AG04450 (cell line): ENCODE data around the gene TXK. TPM values are rescaled to one million over a fixed set of nuclear protein-coding genes. Genes with fewer than 3 reads are reported as not detected.
A peak's percentile ranks its signal among the peaks of the same experiment; 100 is the strongest.

Experiments
- CTCF ChIA-PET: fragments of 300-600, 350-600 bp; formaldehyde crosslinking; extraction: SDS; loops from one replicate; lab custom pipeline; 2022; ENCODE audit warnings: antibody characterized with exemption, inconsistent platforms; lab: Charles Lee
- POLR2A ChIA-PET: fragments of 350-600 bp; formaldehyde crosslinking; extraction: SDS; loops from one replicate; lab custom pipeline; 2021; ENCODE audit warnings: antibody characterized with exemption, inconsistent platforms; lab: Yijun Ruan, JAX
- DNase-seq: peaks from one replicate; pipeline ENCODE4 v3.0.0-alpha.2; 2011; ENCODE audit warnings: low read depth, low spot score
- H3K27ac ChIP-seq: one replicate; pipeline ENCODE4 v1.5.1; 2012; ENCODE audit warnings: low read depth, low read length, control low read depth
- H3K27me3 ChIP-seq: one replicate; pipeline ENCODE4 v1.6.0; 2012; ENCODE audit warnings: low read length; ENCODE audit not compliant: control insufficient read depth, insufficient read depth
- H3K4me3 ChIP-seq: 2 replicates; pipeline ENCODE4 v1.5.1; 2011; ENCODE audit warnings: mild to moderate bottlenecking, low read depth, low read length, control low read depth
- H3K9me3 ChIP-seq: 2 replicates; pipeline ENCODE4 v1.5.1; 2012; ENCODE audit warnings: low read length; ENCODE audit not compliant: control insufficient read depth, insufficient read depth
- CTCF ChIP-seq: IDR thresholded peaks from 2 replicates; pipeline ENCODE4 v1.5.1; 2011; ENCODE audit warnings: low read depth, low read length, control low read depth, inconsistent platforms
- polyA plus RNA-seq: library from polyadenylated mRNA; depleted of rRNA; stranded (reverse); fragments of >200 nt; gene quantifications from 2 replicates; pipeline ENCODE4 v1.2.3, GENCODE V29; 2011

Gene TXK
- polyA plus RNA-seq, 1 experiment: not detected

- no peak for TF ChIP-seq CTCF
- H3K9me3 ChIP-seq: no peaks in the 10 kb centered on the region
- no peak overlapping the region for H3K27ac ChIP-seq
- POLR2A ChIA-PET: no interaction called here
- H3K27me3 ChIP-seq: no peaks in the 10 kb centered on the region
- no peak for DNase-seq
- H3K4me3 ChIP-seq: no peak overlapping the region
- CTCF ChIA-PET: no interaction called here
These were observed 29.7 kb upstream of the TXK start for GRCh38 chr4:48163746-48164145.

- Histone ChIP-seq H3K27me3 (no peaks in the 10 kb centered on the region), H3K27ac (peak overlapping the region; percentile 11), H3K4me3 (no peak overlapping the region), H3K9me3 (no peaks in the 10 kb centered on the region)
- DNase-seq: no peak
- TF ChIP-seq CTCF: no peak
- ChIA-PET CTCF (no interaction called here), POLR2A (no interaction called here)
These were observed 28.1 kb upstream of the TXK start for GRCh38 chr4:48162162-48162561.

- no peak for TF ChIP-seq CTCF
- ChIA-PET POLR2A (no interaction called here), CTCF (no interaction called here)
- Histone ChIP-seq H3K9me3 (no peaks in the 10 kb centered on the region; the same call in 1 of the 2 replicates), H3K27ac (no peak overlapping the region), H3K27me3 (no peaks in the 10 kb centered on the region), H3K4me3 (no peak overlapping the region)
- no peak for DNase-seq
These were observed 23.2 kb upstream of the TXK start for GRCh38 chr4:48157271-48157670.

- no peak for DNase-seq
- POLR2A ChIA-PET: no interaction called here
- TF ChIP-seq CTCF: no peak
- no peak overlapping the region for H3K4me3 ChIP-seq
- CTCF ChIA-PET: no interaction called here
- H3K9me3 ChIP-seq: no peaks in the 10 kb centered on the region; the same call in 1 of the 2 replicates
- no peak overlapping the region for H3K27ac ChIP-seq
- no peaks in the 10 kb centered on the region for H3K27me3 ChIP-seq
These were observed 22.4 kb upstream of the TXK start for GRCh38 chr4:48156423-48156822.

- no peak for TF ChIP-seq CTCF
- H3K9me3 ChIP-seq: no peaks in the 10 kb centered on the region; the same call in 1 of the 2 replicates
- POLR2A ChIA-PET: no interaction called here
- H3K4me3 ChIP-seq: no peak overlapping the region
- CTCF ChIA-PET: no interaction called here
- H3K27me3 ChIP-seq: no peaks in the 10 kb centered on the region
- DNase-seq: no peak
- no peak overlapping the region for H3K27ac ChIP-seq
These were observed 19.9 kb upstream of the TXK start for GRCh38 chr4:48153791-48154550.
